AG10803 (cell line): ENCODE results near the gene NXT1.
A peak's percentile ranks its signal among the peaks of the same experiment; 100 is the strongest.
"Not testable (repeated sequence)": the region's sequence is repeated elsewhere in the genome, so short reads cannot be mapped to it uniquely, and the experiment has no call there.

Experiments
- DNase-seq: peaks from one replicate; pipeline ENCODE4 v3.0.0; 2010; ENCODE audit warnings: low read depth
- H3K4me3 ChIP-seq: 2 replicates; pipeline ENCODE4 v1.5.1; 2011; ENCODE audit warnings: mild to moderate bottlenecking, low read length, control low read depth
- CTCF ChIP-seq: conservative IDR thresholded peaks from 2 replicates; pipeline ENCODE4 v1.5.1; 2011; ENCODE audit warnings: mild to moderate bottlenecking, low read length, control low read depth, inconsistent platforms

NXT1 gene

GRCh38 chr20:23339986-23340385, 10.6 kb upstream of the NXT1 start:
- no peak overlapping the region for H3K4me3 ChIP-seq
- no peak for DNase-seq
- TF ChIP-seq CTCF: no peak

- peak; percentile 83 for TF ChIP-seq CTCF
- no peak overlapping the region for H3K4me3 ChIP-seq
- DNase-seq: peak; percentile 73
These were observed 10.1 kb upstream of the NXT1 start for GRCh38 chr20:23340524-23340923.

- DNase-seq: no peak
- TF ChIP-seq CTCF: no peak
- no peak overlapping the region for H3K4me3 ChIP-seq
These were observed 9.5 kb upstream of the NXT1 start for GRCh38 chr20:23341073-23341472.

GRCh38 chr20:23343590-23343989, 7.0 kb upstream of the NXT1 start:
- no peak for TF ChIP-seq CTCF
- DNase-seq: no peak
- H3K4me3 ChIP-seq: no peak overlapping the region

- no peak overlapping the region for H3K4me3 ChIP-seq
- no peak for DNase-seq
- TF ChIP-seq CTCF: no peak
These were observed 6.3 kb upstream of the NXT1 start for GRCh38 chr20:23344336-23344735.

GRCh38 chr20:23346002-23346401, 4.6 kb upstream of the NXT1 start:
- no peak for DNase-seq
- H3K4me3 ChIP-seq: no peak overlapping the region
- TF ChIP-seq CTCF: no peak

- H3K4me3 ChIP-seq: no peak overlapping the region
- TF ChIP-seq CTCF: no peak
- DNase-seq: no peak
These were observed 2.8 kb upstream of the NXT1 start for GRCh38 chr20:23347791-23348190.

GRCh38 chr20:23348510-23348909, 2.1 kb upstream of the NXT1 start:
- H3K4me3 ChIP-seq, DNase-seq: not testable (repeated sequence)
